Parathyroid adenoma (tissue), 2 donors: ENCODE measurements around the gene HOXB8.

Experiments
- H2AFZ ChIP-seq: fragments of 300-600 bp; sonication (generic); one replicate; pipeline ENCODE4 v1.7.0; 2017; ENCODE audit warnings: antibody characterized with exemption, mild to moderate bottlenecking
- H3K27ac ChIP-seq: fragments of 300-600 bp; sonication (generic); one replicate; pipeline ENCODE4 v1.7.0; 2017
- H3K27me3 ChIP-seq: fragments of 300-600 bp; sonication (generic); one replicate; pipeline ENCODE4 v1.7.0; 2017; ENCODE audit warnings: low read length; ENCODE audit not compliant: control insufficient read depth, insufficient read depth
- H3K36me3 ChIP-seq: fragments of 300-600 bp; sonication (generic); one replicate; pipeline ENCODE4 v1.7.0; 2017; ENCODE audit warnings: low read length; ENCODE audit not compliant: control insufficient read depth, insufficient read depth
- H3K4me1 ChIP-seq: fragments of 300-600 bp; sonication (generic); one replicate; pipeline ENCODE4 v1.7.0; 2017; ENCODE audit warnings: control low read depth
- H3K4me2 ChIP-seq: fragments of 300-600 bp; sonication (generic); one replicate; pipeline ENCODE4 v1.7.0; 2017; ENCODE audit warnings: low read length
- H3K4me3 ChIP-seq: fragments of 300-600 bp; sonication (generic); one replicate; pipeline ENCODE4 v1.7.0; 2017; ENCODE audit warnings: low read depth, low read length
- H3K79me2 ChIP-seq: fragments of 300-600 bp; sonication (generic); one replicate; pipeline ENCODE4 v1.7.0; 2017; ENCODE audit warnings: control low read depth
- H3K9ac ChIP-seq: fragments of 300-600 bp; sonication (generic); one replicate; pipeline ENCODE4 v1.7.0; 2017; ENCODE audit warnings: mild to moderate bottlenecking
- H3K9me3 ChIP-seq: fragments of 300-600 bp; sonication (generic); one replicate; pipeline ENCODE4 v1.7.0; 2017; ENCODE audit warnings: low read length; ENCODE audit not compliant: control insufficient read depth
- TF ChIP-seq, protein P1 (sequence below): fragments of 300-600 bp; sonication (generic); IDR thresholded peaks from one replicate; pipeline ENCODE4 v1.7.0; 2017; ENCODE audit warnings: antibody characterized with exemption, mild to moderate bottlenecking
- donor health status: primary hyperparathyroidism.

HOXB8 gene

DNA sequence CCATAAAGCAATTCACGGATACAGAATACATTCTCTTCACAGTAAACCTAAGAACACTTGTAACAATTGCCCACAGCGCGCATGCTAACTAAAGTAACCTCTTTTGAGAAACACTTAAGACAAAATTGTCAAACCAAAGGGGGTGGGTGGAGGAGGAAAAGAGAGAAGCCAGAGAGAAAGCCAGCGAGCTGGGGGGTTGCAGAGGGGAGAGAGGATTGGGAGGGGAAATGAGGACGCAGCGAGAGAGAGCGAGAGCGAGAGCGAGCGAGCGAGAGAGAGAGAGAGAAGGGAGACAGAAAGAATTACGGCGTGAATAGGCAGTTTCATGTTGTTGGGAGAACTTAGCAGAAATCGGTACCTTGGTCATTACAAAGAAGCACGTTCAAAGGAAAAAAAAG is 2.6 kb downstream of the HOXB8 start:
- Histone ChIP-seq H3K79me2 (no peaks in the 10 kb centered on the region), H3K4me1 (no peaks in the 10 kb centered on the region), H2AFZ (no peak overlapping the region), H3K9me3 (no peaks in the 10 kb centered on the region), H3K27me3 (peaks cover 32% of the 10 kb centered on the region), H3K9ac (no peak overlapping the region), H3K4me3 (no peak overlapping the region), H3K4me2 (no peak overlapping the region), H3K27ac (no peak overlapping the region), H3K36me3 (no peaks in the 10 kb centered on the region)
- TF ChIP-seq, protein P1, sequence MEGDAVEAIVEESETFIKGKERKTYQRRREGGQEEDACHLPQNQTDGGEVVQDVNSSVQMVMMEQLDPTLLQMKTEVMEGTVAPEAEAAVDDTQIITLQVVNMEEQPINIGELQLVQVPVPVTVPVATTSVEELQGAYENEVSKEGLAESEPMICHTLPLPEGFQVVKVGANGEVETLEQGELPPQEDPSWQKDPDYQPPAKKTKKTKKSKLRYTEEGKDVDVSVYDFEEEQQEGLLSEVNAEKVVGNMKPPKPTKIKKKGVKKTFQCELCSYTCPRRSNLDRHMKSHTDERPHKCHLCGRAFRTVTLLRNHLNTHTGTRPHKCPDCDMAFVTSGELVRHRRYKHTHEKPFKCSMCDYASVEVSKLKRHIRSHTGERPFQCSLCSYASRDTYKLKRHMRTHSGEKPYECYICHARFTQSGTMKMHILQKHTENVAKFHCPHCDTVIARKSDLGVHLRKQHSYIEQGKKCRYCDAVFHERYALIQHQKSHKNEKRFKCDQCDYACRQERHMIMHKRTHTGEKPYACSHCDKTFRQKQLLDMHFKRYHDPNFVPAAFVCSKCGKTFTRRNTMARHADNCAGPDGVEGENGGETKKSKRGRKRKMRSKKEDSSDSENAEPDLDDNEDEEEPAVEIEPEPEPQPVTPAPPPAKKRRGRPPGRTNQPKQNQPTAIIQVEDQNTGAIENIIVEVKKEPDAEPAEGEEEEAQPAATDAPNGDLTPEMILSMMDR: no peak

DNA sequence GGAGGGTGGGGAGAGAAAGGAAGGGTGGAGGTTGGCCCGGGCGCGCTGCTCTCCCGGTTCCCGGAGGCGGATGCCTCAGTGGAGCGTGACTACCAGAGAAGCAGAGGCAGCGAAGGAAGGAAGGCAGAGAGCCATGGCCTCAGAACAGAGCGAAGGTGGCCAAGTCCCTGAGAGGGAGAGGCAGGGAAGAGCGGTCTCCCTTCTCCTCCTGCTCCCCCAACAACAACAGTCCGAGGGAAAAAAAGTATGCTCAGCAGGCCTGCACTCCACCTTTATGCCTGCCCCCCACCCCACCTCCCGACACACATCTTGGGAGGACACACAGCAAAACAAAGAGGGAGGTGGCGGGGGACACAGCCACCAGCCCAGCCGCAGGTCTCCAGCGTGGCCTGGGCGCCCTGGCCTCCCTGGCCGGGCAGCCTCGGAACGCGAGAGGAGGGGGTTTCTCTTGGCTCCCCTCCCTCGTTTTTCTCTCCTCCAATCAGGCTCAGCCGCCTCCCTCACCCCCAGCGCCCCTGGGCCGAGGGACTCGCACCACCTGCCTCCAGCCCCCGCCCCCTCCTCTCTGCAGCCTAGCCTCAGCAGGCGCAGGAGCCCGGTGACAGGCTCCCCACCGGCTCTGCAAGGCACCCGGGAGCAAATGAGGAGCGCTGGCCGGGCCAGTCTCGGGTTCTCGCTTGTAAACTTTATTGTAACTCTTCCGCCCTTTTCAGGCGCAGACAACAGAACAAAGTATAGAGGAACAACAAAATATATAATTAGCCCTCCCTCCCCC is 3.2 kb downstream of the HOXB8 start:
- no peak overlapping the region for H3K27ac ChIP-seq
- H3K79me2 ChIP-seq: no peaks in the 10 kb centered on the region
- H3K36me3 ChIP-seq: no peaks in the 10 kb centered on the region
- no peak overlapping the region for H2AFZ ChIP-seq
- no peak overlapping the region for H3K4me3 ChIP-seq
- no peak overlapping the region for H3K9ac ChIP-seq
- H3K9me3 ChIP-seq: no peaks in the 10 kb centered on the region
- no peaks in the 10 kb centered on the region for H3K4me1 ChIP-seq
- no peak overlapping the region for H3K4me2 ChIP-seq
- peaks cover 32% of the 10 kb centered on the region for H3K27me3 ChIP-seq
- TF ChIP-seq, protein P1: no peak

DNA sequence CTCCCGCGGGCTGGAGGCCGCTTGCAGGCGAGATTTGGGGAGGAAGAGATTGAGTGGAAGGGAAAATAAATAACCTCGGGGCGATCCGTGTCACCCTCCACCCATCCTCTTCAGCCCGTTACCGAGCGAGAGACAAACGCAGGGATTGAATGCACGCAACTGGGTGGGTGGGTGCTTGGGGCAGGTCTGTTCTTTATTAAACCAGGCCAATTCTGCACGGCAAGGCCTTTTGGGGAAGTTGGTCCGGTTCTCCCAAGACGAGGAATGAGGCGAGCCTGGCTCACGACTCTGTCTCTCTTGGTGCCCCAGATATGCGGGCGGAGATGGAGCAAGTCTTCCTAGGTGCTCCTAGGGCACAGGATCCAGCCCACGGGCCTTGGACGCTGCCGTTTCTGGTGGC is 3.9 kb downstream of the HOXB8 start:
- no peak overlapping the region for H3K9ac ChIP-seq
- H3K27ac ChIP-seq: no peak overlapping the region

DNA sequence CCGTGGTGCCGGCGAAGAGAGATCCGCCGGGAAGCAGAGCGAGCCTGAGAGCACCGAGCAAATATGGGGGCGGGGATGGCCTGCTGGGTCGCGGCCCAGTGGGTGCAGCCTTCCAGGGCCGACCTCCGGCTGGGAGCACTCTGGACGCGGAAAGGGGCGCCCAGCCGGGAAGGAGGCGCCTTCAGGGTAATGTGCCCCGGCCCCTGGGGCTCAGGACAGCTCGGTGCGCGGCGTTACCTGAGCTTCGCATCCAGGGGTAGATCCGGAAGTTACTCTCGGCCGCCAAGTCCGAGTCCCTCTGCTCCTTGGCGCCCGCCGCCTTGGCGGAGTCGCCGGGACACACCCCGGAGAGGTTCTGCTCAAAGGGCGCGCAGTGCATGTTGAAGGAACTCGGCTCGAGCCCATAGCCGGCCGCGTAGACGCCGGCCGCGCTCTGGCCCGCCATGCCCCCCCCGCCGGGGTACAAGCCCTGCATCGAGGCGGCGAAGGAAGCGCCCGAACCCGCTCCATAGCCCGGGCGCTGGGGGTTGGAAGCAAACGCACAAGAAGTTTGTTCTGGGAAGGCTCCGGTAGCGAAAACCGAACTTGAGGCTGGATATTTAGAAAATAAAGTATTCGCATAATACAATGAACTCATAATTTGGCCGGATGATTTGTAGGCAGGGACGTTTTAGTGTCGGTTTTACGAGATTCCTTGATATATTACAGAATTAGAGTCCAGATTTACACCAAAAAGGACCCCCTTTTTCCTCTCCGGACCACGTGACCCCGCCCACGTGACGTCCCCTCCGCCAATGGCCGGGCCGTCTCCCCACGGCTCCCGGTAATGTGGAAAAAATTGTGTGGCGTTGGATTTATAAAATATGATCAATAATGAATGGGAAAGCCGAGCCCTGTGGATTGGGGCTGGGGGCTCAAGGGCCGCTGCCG is 4.5 kb downstream of the HOXB8 start, which contains the start of gene HOXB7:
HOXB7 (minus strand) TSS at position 736 of the 930 bp plus-strand sequence; CDS start at position 637, 99 bp downstream.
- Histone ChIP-seq H3K4me3 (peak within 1 kb of the TSS; percentile 52), H3K4me2 (peak within 1 kb of the TSS; percentile 66), H3K4me1 (no peaks in the 10 kb centered on the region), H3K79me2 (no peaks in the 10 kb centered on the region), H3K36me3 (no peaks in the 10 kb centered on the region), H2AFZ (peak within 1 kb of the TSS; percentile 0), H3K9me3 (no peaks in the 10 kb centered on the region), H3K9ac (no peak within 1 kb of the TSS), H3K27ac (no peak within 1 kb of the TSS), H3K27me3 (peaks cover 32% of the 10 kb centered on the region)
- TF ChIP-seq, protein P1: no peak

More for the DNA sequence above, 3.9 kb downstream of the HOXB8 start:
- Histone ChIP-seq H2AFZ (no peak overlapping the region), H3K4me2 (peak overlapping the region; percentile 66), H3K79me2 (no peaks in the 10 kb centered on the region), H3K27me3 (peaks cover 31% of the 10 kb centered on the region), H3K4me3 (peak overlapping the region; percentile 52), H3K9me3 (no peaks in the 10 kb centered on the region), H3K4me1 (no peaks in the 10 kb centered on the region), H3K36me3 (no peaks in the 10 kb centered on the region)
- TF ChIP-seq, protein P1: no peak
